Erythroblast (primary cell): ENCODE measurements around the gene HELZ2.

ENCODE experiments used
- GATA1 ChIP-seq: IDR thresholded peaks from 2 replicates; pipeline ENCODE4 v1.6.1; 2011; ENCODE audit warnings: low read depth, mild to moderate bottlenecking, control low read depth, low read length, moderate library complexity
- POLR2A ChIP-seq: IDR thresholded peaks from 2 replicates; pipeline ENCODE4 v1.6.1; 2011; ENCODE audit warnings: mild to moderate bottlenecking, low read length

DNA sequence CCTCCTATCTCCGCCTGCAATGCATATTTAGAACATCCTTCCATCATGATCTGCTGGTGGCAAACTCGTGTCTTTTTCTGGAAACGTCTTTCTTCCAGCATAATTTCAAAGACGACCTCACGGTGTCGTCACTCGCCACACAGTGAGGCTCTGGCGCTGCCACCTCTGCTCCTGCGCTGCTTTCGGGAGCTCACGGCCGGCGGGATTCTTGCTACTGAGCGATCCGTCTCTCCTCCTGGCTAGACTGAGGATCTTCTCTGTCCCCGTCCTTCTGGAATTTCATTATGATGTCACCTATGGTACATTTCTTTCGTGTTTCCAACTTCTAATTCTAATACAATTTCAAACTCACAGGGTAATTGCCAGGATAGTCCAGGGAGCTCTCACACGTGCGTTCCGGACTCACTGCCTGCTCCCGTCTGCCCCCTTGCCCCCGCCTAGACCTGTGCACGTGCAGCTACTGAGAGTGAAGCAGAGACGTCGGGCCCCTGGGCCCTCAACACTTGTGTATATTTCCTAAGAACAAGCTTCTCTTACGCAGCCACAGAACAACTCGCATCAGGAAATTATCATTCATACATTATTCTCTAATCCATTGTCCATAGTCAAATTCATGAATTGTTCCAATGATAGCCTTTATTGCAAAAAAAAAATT lies 25.5 kb upstream of the HELZ2 start:
- TF ChIP-seq POLR2A = no peak
- TF ChIP-seq GATA1 = no peak
